Activated T-cell treated with anti-CD3 and anti-CD28 coated beads for 1 hour (primary cell): Measurements from ENCODE around the gene ZNF627.
"Not testable (repeated sequence)": the region's sequence is repeated elsewhere in the genome, so short reads cannot be mapped to it uniquely, and the experiment has no call there.

Source experiments
- DNase-seq: peaks from one replicate; pipeline ENCODE4 v3.0.0-alpha.2; 2020; ENCODE audit warnings: low read depth

The ZNF627 gene

GRCh38 chr19:11597202-11598102, at the start of gene ZNF627:
Gene ZNF627 (plus strand): TSS chr19:11597483. CDS start chr19:11597628, 145 bp downstream.
- DNase-seq: peak; percentile 95

GRCh38 chr19:11547929-11548700, 49.2 kb upstream of the ZNF627 start:
- DNase-seq: no peak

- no peak for DNase-seq
Observed at GRCh38 chr19:11549386-11549953, 47.8 kb upstream of the ZNF627 start.

DNA sequence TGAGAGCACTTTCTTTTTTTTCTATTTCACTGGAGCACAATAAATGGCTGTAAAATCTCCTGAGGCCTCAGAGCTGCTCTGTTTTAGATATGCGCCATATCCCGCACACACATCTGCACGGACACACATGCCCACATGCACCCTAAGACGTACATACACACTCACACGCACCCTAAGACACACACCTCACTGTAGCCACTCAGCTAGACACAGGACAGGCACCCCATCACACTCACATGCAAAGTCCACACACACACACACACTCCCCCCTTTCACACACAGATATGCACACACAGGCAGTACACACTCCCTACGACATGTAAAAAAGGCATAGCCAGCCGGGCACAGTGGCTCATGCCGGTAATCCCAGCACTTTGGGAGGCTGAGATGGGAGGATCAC, 47.0 kb upstream of the ZNF627 start:
- DNase-seq: no peak

GRCh38 chr19:11551603-11552235, 45.6 kb upstream of the ZNF627 start:
- DNase-seq: no peak

- DNase-seq: no peak
Observed at GRCh38 chr19:11552666-11553372, 44.5 kb upstream of the ZNF627 start.

DNA sequence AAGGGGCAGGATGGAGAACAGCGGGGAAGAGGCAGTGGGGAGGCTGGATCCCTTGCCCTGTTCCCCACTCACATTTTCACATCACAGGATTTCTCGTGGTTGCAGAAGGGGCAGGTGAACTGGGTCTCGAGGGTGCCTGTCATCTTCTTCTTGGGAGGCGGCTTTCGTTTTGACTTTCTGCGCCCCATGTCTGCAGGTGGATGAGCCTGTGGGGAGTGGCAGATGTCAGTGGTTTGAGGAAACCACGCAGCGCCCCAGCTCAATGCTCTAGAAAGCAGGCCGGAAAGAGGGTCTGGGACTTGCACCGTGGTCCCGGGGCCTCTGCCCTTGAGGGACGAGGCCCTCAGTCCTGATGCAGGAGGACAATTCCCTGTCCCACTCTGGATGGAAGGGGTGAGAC, 43.1 kb upstream of the ZNF627 start:
- no peak for DNase-seq

DNA sequence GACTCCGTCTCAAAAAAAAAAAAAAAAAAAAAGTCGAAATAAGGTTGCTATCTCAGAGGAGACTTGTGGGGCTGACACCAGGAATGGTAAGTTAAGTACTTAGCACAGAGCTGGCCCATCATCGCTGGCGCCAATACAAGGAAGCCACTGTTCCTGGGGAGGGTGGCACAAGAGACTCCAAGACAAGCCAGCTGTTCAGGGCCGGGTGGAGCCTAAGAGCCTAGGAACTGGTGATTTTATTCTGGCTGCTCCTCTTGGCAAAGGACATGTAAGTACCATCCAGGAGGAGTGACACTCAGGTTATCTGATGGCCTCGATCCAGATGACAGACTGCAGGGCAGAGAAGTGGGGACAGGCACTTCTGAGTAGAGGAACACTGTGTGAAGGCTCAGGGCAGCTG, 42.0 kb upstream of the ZNF627 start:
- DNase-seq: no peak

- no peak for DNase-seq
Observed at GRCh38 chr19:11556634-11557420, 40.5 kb upstream of the ZNF627 start.

DNA sequence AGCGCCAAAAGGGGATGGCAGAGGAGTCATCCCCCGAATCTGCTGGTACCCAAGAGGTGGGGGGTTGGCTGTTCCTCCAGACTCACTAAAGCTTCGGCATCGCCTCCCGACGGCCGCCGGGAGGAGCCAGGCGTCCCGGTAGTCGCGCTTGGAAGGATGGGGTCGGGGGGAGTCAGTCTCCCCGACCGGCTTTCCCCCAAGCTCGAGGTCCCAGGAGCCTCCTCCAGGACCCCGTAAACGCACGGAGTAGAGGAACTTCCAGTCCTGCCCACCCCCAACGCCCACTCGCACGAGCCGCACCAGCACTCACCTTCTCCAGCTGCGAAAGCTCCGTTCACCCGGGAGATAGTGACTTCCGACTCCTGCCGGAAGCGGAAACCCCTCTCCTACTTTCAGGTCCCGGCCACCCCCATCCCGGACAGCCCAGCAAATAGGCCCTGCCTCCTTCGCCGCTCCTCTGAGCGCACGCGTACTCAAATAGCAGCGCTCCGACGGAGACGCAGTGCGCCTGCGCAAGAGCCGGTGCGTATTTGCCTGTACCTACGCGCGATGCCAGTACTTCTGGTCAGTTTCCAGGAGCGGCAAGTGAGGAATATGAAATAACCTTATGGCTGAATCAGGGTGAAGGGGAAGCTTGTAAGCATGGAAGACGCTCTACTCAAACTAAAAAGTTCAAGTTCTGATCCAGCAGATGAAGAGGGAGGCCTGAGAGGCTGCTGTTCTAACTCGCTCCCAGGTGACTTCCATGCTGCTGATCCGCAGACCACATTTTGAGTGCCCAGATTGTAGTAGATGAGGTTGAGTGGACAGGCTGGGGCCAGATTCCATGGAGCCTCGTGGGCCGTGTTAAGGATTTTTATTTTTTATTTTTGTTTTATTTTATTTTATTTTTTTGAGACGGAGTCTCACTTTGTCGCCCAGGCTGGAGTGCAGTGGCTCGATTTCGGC, 38.1 kb upstream of the ZNF627 start, which contains the start of gene ELOF1:
Gene ELOF1 (minus strand): TSS at position 350 of the 948 bp plus-strand sequence. CDS start 4,883 bp downstream, outside the sequence.
- DNase-seq: peak; percentile 97

DNA sequence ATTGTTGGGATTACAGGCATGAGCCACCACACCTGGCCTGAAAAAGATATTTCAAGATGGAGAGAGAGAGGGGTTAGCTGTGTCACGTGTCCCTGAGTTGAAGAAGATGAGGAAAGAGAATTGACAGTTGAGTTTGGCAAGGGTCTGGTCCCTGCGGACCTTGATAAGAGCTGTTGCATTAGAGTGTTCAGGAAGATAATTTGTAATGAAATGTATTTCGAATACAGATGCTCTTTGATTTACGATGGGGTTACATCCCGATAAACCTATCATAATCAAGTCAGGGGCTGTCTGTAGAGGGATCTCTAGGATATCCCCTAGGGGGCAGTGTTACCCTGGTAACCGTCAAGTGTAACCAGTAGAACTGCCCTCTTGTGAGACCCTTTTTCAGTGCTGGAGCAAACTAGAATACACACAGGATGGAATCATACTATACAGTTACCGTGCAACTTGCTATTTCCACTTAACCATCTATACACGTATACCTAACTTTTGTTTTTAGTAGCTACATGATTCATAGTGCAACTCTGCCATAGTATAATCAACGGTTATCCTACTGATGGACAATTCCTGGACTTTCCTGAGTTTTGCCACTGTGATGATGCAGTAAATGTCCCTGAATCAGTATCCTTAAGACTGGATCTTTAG, 36.8 kb upstream of the ZNF627 start:
- peak; percentile 20 for DNase-seq

- no peak for DNase-seq
Observed at GRCh38 chr19:11563532-11563931, 33.8 kb upstream of the ZNF627 start.

DNA sequence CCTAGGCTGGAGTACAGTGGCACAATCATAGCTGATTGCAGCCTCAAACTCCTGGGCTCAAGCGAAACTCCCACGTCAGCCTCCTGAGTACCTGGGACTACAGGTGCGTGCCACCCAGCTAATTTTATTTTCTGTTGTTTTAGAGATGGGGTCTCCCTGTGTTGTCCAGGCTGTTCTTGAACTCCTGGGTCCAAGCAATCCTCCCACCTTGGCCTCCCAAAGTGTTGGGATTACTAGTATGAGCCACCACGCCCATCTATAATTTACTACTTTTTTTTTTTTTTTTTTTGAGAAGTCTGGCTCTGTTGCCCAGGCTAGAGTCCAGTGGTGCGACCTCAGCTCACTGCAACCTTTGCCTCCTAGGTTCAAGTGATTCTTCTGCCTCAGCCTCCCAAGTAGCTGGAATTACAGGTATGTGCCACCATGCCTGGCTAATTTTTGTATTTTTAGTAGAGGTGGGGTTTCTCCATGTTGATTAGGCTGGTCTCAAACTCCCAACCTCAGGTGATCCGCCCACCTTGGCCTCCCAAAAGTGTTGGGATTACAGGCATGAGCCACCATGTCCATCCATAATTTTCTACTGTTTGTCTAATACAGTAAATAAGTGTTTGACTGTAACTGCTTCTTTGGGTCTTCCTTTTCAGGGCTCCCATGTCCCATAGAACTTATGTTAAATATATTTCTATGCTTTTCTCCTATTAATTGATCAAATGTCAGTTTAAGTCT, 33.0 kb upstream of the ZNF627 start:
- DNase-seq: not testable (repeated sequence)

- not testable (repeated sequence) for DNase-seq
Observed at GRCh38 chr19:11565649-11565980, 31.7 kb upstream of the ZNF627 start.

GRCh38 chr19:11566164-11566563, 31.1 kb upstream of the ZNF627 start:
- no peak for DNase-seq

DNA sequence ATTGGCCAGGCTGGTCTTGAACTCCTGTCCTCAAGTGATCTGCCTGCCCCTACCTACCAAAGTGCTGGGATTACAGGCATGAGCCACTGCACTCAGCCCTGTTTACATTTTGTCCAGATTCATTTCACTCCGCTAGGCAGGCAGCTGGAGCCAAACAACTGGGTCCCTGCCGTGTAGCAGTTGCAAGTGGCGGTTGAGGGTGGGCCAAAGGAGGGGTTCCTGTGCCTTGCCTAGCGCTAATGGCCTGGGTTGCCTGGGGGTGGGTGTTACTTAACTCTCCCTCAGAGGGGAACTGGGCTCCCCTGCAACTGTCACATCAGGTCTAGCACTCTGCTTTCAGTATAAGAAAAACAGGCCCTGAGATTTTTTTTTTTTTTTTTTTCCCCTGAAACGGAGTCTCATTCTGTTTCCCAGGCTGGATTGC, 27.2 kb upstream of the ZNF627 start:
- DNase-seq: no peak

DNA sequence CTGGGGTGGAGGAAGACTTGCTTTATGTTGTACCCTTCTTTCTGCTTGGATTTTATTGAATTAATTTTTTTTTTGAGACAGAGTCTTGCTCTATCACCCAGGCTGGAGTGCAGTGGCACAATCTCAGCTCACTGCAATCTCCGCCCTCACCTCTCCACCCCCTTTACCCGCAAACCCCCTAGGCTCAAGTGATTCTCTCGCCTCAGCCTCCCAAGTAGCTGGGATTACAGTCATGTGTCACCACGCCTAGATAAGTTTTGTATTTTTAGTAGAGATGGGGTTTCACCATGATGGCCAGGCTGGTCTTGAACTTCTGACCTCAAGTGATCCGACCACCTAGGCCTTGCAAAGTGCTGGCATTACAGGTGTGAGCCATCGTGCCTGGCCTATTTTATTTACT, 23.9 kb upstream of the ZNF627 start:
- not testable (repeated sequence) for DNase-seq

- DNase-seq: not testable (repeated sequence)
Observed at GRCh38 chr19:11573763-11574162, 23.5 kb upstream of the ZNF627 start.
